Measurements from ENCODE around the gene FKBP9.
"Not testable (repeated sequence)": the region's sequence is repeated elsewhere in the genome, so short reads cannot be mapped to it uniquely, and the experiment has no call there.

Gene FKBP9

GRCh38 chr7:32958046-32959025 is 1.1 kb downstream of the FKBP9 start:
- no peak for DNase-seq

- DNase-seq: peak in 1 of 2 experiments; percentile 20
Measured at GRCh38 chr7:32963880-32964301, 6.7 kb downstream of the FKBP9 start.

GRCh38 chr7:32964461-32965159 is 7.4 kb downstream of the FKBP9 start:
- peak; percentile 23 to 45 for DNase-seq

GRCh38 chr7:32966489-32967267 is 9.4 kb downstream of the FKBP9 start:
- DNase-seq: not testable (repeated sequence)

DNA sequence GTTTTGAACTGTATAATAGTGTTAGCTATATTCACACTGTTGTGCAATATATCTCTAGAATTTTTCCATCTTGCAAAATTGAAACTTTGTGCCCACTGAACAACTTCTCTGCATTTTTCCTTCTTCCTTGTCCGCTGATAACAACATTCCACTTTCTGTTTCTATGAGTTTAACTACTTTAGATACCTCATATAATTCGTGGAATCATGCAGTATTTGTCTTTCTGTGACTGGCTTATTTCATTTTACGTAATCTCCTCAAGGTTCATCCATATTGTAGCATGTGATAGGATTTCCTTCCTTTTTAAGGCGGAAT is 10.0 kb downstream of the FKBP9 start:
- not testable (repeated sequence) for DNase-seq

DNA sequence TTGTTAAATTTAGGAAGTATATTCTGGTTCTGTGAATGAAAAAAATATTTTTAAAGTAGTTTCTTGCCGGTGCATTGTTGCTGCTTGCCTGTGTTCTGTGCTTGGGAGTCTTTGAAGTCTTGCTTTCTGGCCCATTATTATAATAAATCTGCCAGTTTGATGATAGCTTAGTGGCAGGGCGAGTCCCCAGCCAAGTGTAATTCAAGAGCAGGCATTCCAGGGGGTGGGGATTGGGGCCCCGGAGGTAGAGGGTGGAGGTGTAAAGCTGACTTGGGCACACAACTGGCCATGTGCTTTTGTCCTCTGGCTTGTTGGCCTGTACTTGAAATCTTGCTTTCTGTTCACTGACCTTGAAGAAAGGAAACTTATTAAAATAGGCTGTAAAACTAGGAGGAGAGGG is 14.7 kb downstream of the FKBP9 start:
- not testable (repeated sequence) for DNase-seq

DNA sequence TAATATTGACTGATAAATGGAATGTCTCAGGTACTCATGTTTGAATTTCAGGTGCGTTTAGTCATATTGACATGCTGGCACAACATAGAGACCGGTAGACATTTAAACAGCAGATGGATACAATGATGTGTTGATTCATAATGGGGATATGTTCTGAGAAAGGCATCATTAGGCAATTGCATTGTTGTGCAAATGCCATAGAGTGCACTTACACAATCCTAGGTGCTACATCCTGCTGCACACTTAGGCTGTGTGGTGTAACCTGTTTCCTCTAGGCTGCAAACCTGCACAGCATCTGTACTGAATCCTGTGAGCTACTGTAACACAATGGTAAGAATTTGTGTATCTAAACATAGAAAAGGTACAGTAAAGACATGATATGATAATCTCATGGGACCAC is 19.9 kb downstream of the FKBP9 start:
- not testable (repeated sequence) for DNase-seq

GRCh38 chr7:32979246-32979645 is 22.0 kb downstream of the FKBP9 start:
- not testable (repeated sequence) for DNase-seq

DNA sequence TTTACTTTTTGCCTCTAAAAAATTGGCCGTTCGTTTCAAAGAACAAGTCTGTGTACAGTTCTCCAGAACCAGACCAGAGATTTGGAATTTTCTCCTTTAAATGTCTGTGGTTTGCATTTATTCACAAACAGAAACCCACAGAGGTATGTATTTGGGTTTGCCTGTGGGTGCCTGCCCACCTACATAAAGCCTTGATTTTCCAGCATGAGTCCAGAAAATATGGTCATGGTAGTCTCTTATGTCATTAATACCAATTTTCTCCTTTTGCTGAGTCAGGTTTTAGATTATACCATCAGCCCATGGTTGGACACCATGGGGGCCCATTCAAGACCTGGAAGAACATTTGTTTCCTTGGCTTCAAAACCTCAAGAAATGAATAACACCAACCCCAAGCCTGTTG is 22.7 kb downstream of the FKBP9 start:
- DNase-seq: not testable (repeated sequence)

DNA sequence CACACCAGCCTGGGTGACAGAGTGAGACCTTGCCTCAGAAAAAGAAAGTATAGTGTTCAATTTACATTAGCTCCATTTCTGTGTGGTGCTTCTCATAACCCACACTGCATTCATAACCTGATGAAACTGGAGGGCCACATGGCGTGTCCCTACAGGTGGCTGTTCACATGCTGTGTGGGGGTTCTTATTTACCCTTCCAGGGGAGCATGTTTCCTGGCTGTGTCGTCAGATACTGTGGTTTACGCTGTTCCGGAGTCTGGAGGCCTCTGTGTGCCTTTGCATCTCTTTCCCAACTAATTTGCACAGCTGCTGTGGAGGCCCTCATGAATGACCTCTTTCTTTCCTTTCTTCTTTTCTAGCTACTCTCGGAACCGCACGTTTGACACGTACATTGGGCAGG is 30.9 kb downstream of the FKBP9 start:
- peak; percentile 50 to 73 for DNase-seq

GRCh38 chr7:32991068-32991585 is 33.9 kb downstream of the FKBP9 start:
- not testable (repeated sequence) for DNase-seq

DNA sequence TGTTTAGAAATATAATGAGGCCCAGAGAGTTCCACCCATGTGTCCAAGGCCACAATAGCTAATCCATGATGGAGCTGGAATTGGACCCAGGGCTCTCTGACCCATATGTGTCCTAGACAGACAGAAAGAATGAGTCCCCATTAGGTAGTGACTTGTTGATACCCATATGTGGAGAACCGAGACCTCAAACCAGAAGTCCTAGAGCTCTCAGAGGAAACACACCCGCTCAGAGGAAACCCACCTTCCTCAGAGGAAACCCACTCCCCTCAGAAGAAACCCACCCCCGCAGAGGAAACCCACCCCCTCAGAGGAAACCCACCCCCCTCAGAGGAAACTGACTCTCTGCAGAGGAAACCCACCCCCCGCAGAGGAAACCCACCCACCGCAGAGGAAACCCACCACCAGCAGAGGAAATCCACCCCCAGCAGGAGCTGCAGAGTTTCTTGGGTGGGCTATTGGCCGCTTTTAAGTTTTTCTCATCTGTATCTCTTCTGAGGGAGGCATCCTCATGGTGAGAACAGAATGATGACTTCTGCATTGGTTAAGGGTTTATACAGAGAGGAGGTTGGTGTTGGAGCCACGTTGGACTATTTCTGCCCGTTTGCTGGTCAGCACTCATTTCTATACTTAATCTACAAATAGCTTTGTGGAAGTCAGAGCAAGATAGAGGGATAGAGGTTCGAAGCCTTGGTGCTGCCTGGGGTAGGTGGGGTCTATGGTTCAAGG is 34.9 kb downstream of the FKBP9 start:
- DNase-seq: peak; percentile 77 to 91

DNA sequence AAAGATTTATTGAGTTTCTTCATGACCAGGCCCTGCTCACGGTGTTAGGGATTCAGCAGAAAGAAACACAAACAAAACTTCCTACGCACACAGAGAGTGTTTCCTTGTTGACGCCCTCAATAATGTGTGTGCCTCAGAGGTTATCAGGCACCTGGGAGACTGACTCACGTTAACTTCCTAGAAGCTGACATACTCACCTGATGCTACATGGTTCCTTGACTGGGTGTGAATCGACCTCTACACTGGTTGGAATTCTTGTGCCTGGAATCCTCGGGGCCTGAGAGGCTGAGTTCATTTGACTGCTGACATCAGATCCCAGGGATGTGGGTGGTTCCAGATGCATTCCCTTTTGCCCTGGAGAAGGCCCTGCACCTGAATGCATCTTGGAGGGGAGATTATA is 35.5 kb downstream of the FKBP9 start:
- DNase-seq: not testable (repeated sequence)

GRCh38 chr7:32997956-32998355 is 40.7 kb downstream of the FKBP9 start:
- DNase-seq: not testable (repeated sequence)

DNA sequence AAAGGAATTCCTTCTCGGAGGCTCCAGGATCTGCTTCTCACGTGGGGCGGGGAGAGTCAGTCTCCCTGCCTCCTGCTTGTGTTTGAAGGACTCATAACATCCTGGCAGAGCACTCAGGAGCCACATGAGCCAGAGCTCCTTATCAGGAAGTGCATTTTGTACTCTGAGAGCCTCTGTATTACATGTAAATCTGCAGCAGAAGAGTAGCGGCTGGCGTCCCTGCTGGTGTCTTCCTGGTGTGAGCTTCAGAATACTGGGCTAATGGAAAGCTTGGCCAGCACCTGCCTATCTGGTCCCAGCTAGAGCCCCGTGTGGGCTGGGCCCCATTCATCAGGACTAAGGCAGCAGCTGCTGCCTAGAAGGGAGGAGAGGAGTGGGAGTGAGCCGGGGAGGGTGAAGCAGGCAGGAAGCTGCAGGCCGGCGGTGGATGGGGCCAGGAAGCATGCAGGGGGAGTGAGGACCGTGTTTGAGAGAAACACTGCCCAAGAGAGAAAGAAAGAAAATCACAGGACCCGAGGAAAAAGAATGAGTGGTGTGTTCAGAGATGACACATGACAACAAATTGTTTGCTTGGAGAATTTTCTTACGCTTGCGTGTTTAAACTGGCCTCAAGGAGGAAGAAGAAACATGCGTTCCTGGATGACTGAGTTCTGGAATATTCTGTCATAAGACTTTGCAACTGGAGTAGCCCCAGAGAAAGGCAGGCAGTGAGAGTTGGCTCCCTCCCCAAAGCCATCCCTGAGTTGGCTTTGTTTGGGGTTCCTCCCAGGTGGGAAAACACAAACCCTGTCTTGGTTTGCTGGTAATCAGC is 41.3 kb downstream of the FKBP9 start:
- peak; percentile 30 to 64 for DNase-seq

GRCh38 chr7:32999380-32999779 is 42.1 kb downstream of the FKBP9 start:
- DNase-seq: not testable (repeated sequence)

- not testable (repeated sequence) for DNase-seq
Measured at GRCh38 chr7:33003111-33003510, 45.9 kb downstream of the FKBP9 start.

DNA sequence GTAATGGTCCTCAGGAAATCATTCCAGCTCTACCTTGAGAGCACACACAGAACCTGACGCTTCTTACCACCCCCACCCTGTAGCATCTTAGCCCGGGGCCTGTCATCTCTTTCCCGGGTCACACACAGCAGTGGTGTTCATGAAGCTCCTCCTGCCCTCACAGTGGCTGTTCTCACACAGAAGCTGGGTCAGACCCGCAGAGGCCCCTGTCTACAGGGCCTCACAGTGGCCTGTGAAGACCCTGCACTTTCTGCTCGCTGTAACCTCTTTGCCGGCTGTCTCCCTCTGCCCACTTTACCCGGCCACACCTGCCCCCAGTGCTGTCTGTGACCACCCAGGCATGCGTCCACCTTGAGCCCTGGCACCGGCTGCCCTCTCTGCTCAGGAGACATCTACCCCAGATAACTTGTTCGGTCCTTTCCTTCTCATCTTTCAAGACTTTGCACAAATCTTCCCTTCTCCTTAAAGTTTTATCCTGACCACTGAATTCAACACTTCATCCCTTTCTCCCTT is 46.9 kb downstream of the FKBP9 start:
- DNase-seq: not testable (repeated sequence)

- not testable (repeated sequence) for DNase-seq
Measured at GRCh38 chr7:33005193-33005592, 48.0 kb downstream of the FKBP9 start.

GRCh38 chr7:33005690-33006089 is 48.5 kb downstream of the FKBP9 start:
- DNase-seq: not testable (repeated sequence)

- DNase-seq: no peak
Measured at GRCh38 chr7:33009734-33010133, 52.5 kb downstream of the FKBP9 start.

All from Kasumi-1 (cell line).